HepG2 (cell line): ENCODE results near the gene SSC5D. TPM values are rescaled to one million over a fixed set of nuclear protein-coding genes. Genes with fewer than 3 reads are reported as not detected.

Experiments used
- ATAC-seq: fragments of 200-7000 bp; cut with Tn5 transposase; 3 replicates; pipeline ENCODE4 v1.9.1; 2020; ENCODE audit warnings: mild to moderate bottlenecking, moderate library complexity
- BruUV-seq: library from RNA; stranded (reverse); fragments of 400-500 nt; replicated peaks from 2 replicates; lab custom pipeline; 2021; lab: Mats Ljungman, UMichigan
- CTCF ChIA-PET: fragments of 300-600 bp; formaldehyde crosslinking; extraction: SDS; loops from one replicate; lab custom pipeline; 2021; ENCODE audit warnings: low total read pairs, inconsistent platforms, low intra/inter-chr PET ratio; lab: Yijun Ruan, JAX
- POLR2A ChIA-PET: fragments of 350-600 bp; sonication (Branson Sonifier 250); formaldehyde crosslinking; loops from one replicate; lab custom pipeline; 2020; ENCODE audit warnings: antibody characterized with exemption, inconsistent platforms; lab: Yijun Ruan, JAX
- DNase-seq: peaks from one replicate; pipeline ENCODE4 v3.0.0-alpha.2; 2015; ENCODE audit warnings: low spot score
- FAIRE-seq: peaks from 3 replicates; lab custom pipeline; 2011; peaks lifted over from hg19 to GRCh38; lab: Jason Lieb, UNC
- H2AFZ ChIP-seq: one replicate; pipeline ENCODE4 v1.6.1; 2011; ENCODE audit warnings: low read length, inconsistent platforms
- H3K27ac ChIP-seq: fragments of 300-600 bp; 3 replicates; pipeline ENCODE4 v1.8.0; 2011; ENCODE audit warnings: mixed run types, mild to moderate bottlenecking, mixed read lengths, low read length, inconsistent platforms; ENCODE audit not compliant: insufficient read depth; ENCODE audit errors: extremely low read length
- H3K27me3 ChIP-seq, 2 experiments: fragments of 200-600 bp in 1 of 2; 2 replicates in 1 of 2; 3 replicates in 1 of 2; pipeline versions ENCODE4 v1.6.0 to v1.8.0; 2011; ENCODE audit warnings: low read length in 2 of 2, mild to moderate bottlenecking in 2 of 2, moderate library complexity in 2 of 2, inconsistent platforms in 1 of 2; ENCODE audit not compliant: insufficient read depth in 2 of 2, control insufficient read depth in 1 of 2
- H3K36me3 ChIP-seq, 2 experiments: fragments of 200-600 bp in 1 of 2; replicated peaks in 1 of 2; 2 replicates in 1 of 2; 3 replicates in 1 of 2; pipeline versions ENCODE4 v1.5.1 to v1.8.0; 2011; ENCODE audit warnings: low read length in 2 of 2, inconsistent platforms in 1 of 2; ENCODE audit not compliant: insufficient read depth in 2 of 2, control insufficient read depth in 1 of 2
- H3K4me1 ChIP-seq: 2 replicates; pipeline ENCODE4 v1.5.1; 2012; ENCODE audit warnings: low read length, inconsistent platforms; ENCODE audit not compliant: insufficient read depth
- H3K4me2 ChIP-seq: 2 replicates; pipeline ENCODE4 v1.6.0; 2011; ENCODE audit warnings: low read depth, low read length, inconsistent platforms
- H3K4me3 ChIP-seq, 3 experiments: fragments of 200-600 bp in 1 of 3; sonication (generic), shearing (Covaris generic) in 1 of 3; replicated peaks in 1 of 3; 2 replicates each; pipeline ENCODE4 v1.5.1; 2011 to 2016; ENCODE audit warnings: low read length in 3 of 3, inconsistent platforms in 2 of 3, low read depth in 2 of 3, mild to moderate bottlenecking in 2 of 3, control low read depth in 1 of 3, mixed read lengths in 1 of 3; ENCODE audit not compliant: insufficient read depth in 1 of 3
- H3K79me2 ChIP-seq: one replicate; pipeline ENCODE4 v1.6.1; 2011; ENCODE audit warnings: low read length, inconsistent platforms; ENCODE audit not compliant: insufficient read depth
- H3K9ac ChIP-seq: 2 replicates; pipeline ENCODE4 v1.6.0; 2011; ENCODE audit warnings: mild to moderate bottlenecking, low read depth, low read length, inconsistent platforms; ENCODE audit not compliant: insufficient read depth
- H3K9me3 ChIP-seq: 2 replicates; pipeline ENCODE4 v1.5.1; 2012; ENCODE audit warnings: mild to moderate bottlenecking, low read length
- H4K20me1 ChIP-seq: 2 replicates; pipeline ENCODE4 v1.6.0; 2011; ENCODE audit warnings: inconsistent platforms, mild to moderate bottlenecking, low read length, moderate library complexity; ENCODE audit not compliant: insufficient read depth
- ARID2 ChIP-seq: sonication (generic); formaldehyde crosslinking; IDR thresholded peaks from 2 replicates; pipeline ENCODE4 v1.8.1; 2022; ENCODE audit warnings: mild to moderate bottlenecking, missing genetic modification reagents, borderline replicate concordance
- KDM6A ChIP-seq: IDR thresholded peaks from 2 replicates; pipeline ENCODE4 v1.6.1; 2016; ENCODE audit warnings: low read depth
- PRMT3 ChIP-seq: sonication (generic); formaldehyde crosslinking; IDR thresholded peaks from 2 replicates; pipeline ENCODE4 v1.8.1; 2022; ENCODE audit warnings: low read depth, mild to moderate bottlenecking, moderate library complexity, missing genetic modification reagents, borderline replicate concordance
- ZMYM3 ChIP-seq: sonication (generic); formaldehyde crosslinking; IDR thresholded peaks from 2 replicates; pipeline ENCODE4 v1.5.1; 2020; ENCODE audit warnings: mild to moderate bottlenecking, missing genetic modification reagents
- ZNF564 ChIP-seq: sonication (generic); formaldehyde crosslinking; IDR thresholded peaks from 2 replicates; pipeline ENCODE4 v1.8.1; 2023; ENCODE audit warnings: mild to moderate bottlenecking, missing genetic modification reagents
- ZNF674 ChIP-seq: sonication (generic); formaldehyde crosslinking; IDR thresholded peaks from 2 replicates; pipeline ENCODE4 v1.5.0; 2020; ENCODE audit warnings: low read depth, mild to moderate bottlenecking, missing genetic modification reagents
- ZNF703 ChIP-seq: sonication (generic); formaldehyde crosslinking; IDR thresholded peaks from 2 replicates; pipeline ENCODE4 v1.5.1; 2020; ENCODE audit warnings: missing genetic modification reagents, mild to moderate bottlenecking, moderate library complexity, borderline replicate concordance
- WGBS: methylation state at CpG from one replicate; pipeline ENCODE4 v1.1.6; 2017; ENCODE audit warnings: low lambda C conversion rate; 5-methylcytosine and 5-hydroxymethylcytosine counted together
- in situ Hi-C: cut with HindIII; loops from 2 replicates; pipeline ENCODE4 v1.10.0; 2017; ENCODE audit warnings: low pct_unique_long_range_greater_than_20kb; ENCODE audit not compliant: extremely low pct_ligation_motif_present
- intact Hi-C: fragments of 100-400 bp; cut with micrococcal nuclease; formaldehyde crosslinking; loops from one replicate; pipeline ENCODE4 v1.10.0; 2022; ENCODE audit not compliant: unreplicated experiment
- polyA plus RNA-seq, 8 experiments: library from polyadenylated mRNA; depleted of rRNA in 3 of 8; stranded (reverse) in 7 of 8; unstranded in 1 of 8; fragments of >200 nt; fragmentation: Illumina TruSeq in 4 of 8; extraction: Trizol in 4 of 8; gene quantifications; 2 replicates each; pipeline versions ENCODE4 v1.2.1 to v1.2.3, GENCODE V29; 2011 to 2016; ENCODE audit warnings: low read depth in 4 of 8, missing spikeins in 1 of 8, mixed read lengths in 1 of 8; ENCODE audit not compliant: insufficient read depth in 1 of 8
- total RNA-seq, 5 experiments: library from RNA; depleted of rRNA; stranded (reverse); fragments of >200 nt; fragmentation: Illumina TruSeq; extraction: Trizol; gene quantifications; 2 replicates each; pipeline ENCODE4 v1.2.3, GENCODE V29; 2016; ENCODE audit warnings: low read depth in 1 of 5
- TF ChIP-seq, protein P1 (sequence below): sonication (generic); formaldehyde crosslinking; IDR thresholded peaks from 2 replicates; pipeline ENCODE4 v1.9.0; 2022; ENCODE audit warnings: low read depth, missing genetic modification reagents

The SSC5D gene
- total and polyA plus RNA-seq, 2 of the 13 experiments (the other 11 are each of a cell fraction or from before 2014, with no cell fraction given): not detected

DNA sequence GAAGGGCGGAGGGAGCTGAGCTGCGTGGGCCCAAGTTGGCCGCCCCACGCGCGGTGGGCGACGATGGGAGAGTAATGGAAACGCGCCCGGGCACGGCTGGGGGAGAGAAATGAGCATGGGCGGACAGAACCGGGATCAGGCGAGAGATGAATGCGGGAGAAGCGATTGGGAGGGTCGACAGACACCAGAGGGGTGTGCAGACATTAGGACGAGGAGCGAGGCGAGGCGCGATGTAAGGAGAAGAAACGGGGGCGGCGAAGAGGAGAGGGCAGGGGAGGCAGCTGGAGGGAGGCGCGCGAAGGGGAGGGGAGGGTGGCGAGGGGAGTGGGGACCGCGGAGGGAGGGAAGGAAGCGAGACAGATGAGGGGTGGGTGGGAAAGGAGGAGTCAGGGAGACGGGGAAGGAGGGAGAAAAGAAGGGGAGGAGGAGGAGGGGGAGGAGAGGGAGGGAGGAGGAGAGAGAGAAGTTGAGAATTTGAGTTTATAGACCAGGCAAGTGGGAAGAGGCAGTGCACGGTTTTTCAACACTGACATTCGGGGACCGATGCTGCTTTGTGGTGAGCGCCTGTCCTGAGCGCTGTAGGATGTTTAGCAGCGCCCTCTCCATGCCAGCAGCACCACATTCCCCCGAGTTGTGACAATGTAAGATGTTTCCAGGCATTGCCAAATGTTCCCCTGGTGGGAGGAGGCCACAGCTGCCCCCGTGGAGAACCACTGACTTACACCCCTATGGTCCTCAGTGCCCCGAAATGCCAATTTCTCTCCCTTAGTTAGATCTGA is 45.0 kb upstream of the SSC5D start, which contains the start of gene SHISA7:
Gene SHISA7, minus strand, starts transcription at position 256 of the 779 bp plus-strand sequence. CDS start 437 bp downstream, outside the sequence.
- ChIA-PET POLR2A (no interaction called here), CTCF (no interaction called here)

More for the DNA sequence above, 45.0 kb upstream of the SSC5D start, which contains the start of gene SHISA7:
- TF ChIP-seq ZMYM3 (no peak), PRMT3 (no peak), ZNF674 (CRISPR knock-in tag) (no peak), ZNF564 (CRISPR knock-in tag) (no peak), ARID2 (no peak), ZNF703 (CRISPR knock-in tag) (no peak), KDM6A (CRISPR knock-in tag) (no peak)
- TF ChIP-seq, protein P1, sequence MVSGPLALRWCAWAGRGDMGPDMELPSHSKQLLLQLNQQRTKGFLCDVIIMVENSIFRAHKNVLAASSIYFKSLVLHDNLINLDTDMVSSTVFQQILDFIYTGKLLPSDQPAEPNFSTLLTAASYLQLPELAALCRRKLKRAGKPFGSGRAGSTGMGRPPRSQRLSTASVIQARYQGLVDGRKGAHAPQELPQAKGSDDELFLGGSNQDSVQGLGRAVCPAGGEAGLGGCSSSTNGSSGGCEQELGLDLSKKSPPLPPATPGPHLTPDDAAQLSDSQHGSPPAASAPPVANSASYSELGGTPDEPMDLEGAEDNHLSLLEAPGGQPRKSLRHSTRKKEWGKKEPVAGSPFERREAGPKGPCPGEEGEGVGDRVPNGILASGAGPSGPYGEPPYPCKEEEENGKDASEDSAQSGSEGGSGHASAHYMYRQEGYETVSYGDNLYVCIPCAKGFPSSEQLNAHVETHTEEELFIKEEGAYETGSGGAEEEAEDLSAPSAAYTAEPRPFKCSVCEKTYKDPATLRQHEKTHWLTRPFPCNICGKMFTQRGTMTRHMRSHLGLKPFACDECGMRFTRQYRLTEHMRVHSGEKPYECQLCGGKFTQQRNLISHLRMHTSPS: no peak
- DNase-seq (no peak), FAIRE-seq (no peak), ATAC-seq (no peak)
- in situ Hi-C loops: no loop called here
- 29% methylated on average over 39 of the region's 43 CpGs for WGBS
- intact Hi-C loops: no loop called here
- Histone ChIP-seq H3K79me2 (no peaks in the 10 kb centered on the region), H3K9ac (no peak within 1 kb of the TSS), H3K4me1 (no peaks in the 10 kb centered on the region), H3K4me3 (no peak within 1 kb of the TSS), H2AFZ (no peak within 1 kb of the TSS), H3K27me3 (peaks cover 6 to 52% of the 10 kb centered on the region in 2 experiments; a peak in 4 of 5 replicates), H3K4me2 (no peak within 1 kb of the TSS), H3K36me3 (no peaks in the 10 kb centered on the region), H3K27ac (no peak within 1 kb of the TSS), H4K20me1 (peaks cover 4% of the 10 kb centered on the region; the same call in 1 of the 2 replicates), H3K9me3 (no peaks in the 10 kb centered on the region)
- no TSS peak for BruUV-seq
